AG04450 (cell line): ENCODE measurements around the gene PDLIM4. TPM values are rescaled to one million over a fixed set of nuclear protein-coding genes. Genes with fewer than 3 reads are reported as not detected.
A peak's percentile ranks its signal among the peaks of the same experiment; 100 is the strongest.

Experiments
- CTCF ChIA-PET: fragments of 300-600, 350-600 bp; formaldehyde crosslinking; extraction: SDS; loops from one replicate; lab custom pipeline; 2022; ENCODE audit warnings: antibody characterized with exemption, inconsistent platforms; lab: Charles Lee
- POLR2A ChIA-PET: fragments of 350-600 bp; formaldehyde crosslinking; extraction: SDS; loops from one replicate; lab custom pipeline; 2021; ENCODE audit warnings: antibody characterized with exemption, inconsistent platforms; lab: Yijun Ruan, JAX
- DNase-seq: peaks from one replicate; pipeline ENCODE4 v3.0.0-alpha.2; 2011; ENCODE audit warnings: low read depth, low spot score
- H3K27ac ChIP-seq: one replicate; pipeline ENCODE4 v1.5.1; 2012; ENCODE audit warnings: low read depth, low read length, control low read depth
- H3K27me3 ChIP-seq: one replicate; pipeline ENCODE4 v1.6.0; 2012; ENCODE audit warnings: low read length; ENCODE audit not compliant: control insufficient read depth, insufficient read depth
- H3K4me3 ChIP-seq: 2 replicates; pipeline ENCODE4 v1.5.1; 2011; ENCODE audit warnings: mild to moderate bottlenecking, low read depth, low read length, control low read depth
- H3K9me3 ChIP-seq: 2 replicates; pipeline ENCODE4 v1.5.1; 2012; ENCODE audit warnings: low read length; ENCODE audit not compliant: control insufficient read depth, insufficient read depth
- polyA plus RNA-seq: library from polyadenylated mRNA; depleted of rRNA; stranded (reverse); fragments of >200 nt; gene quantifications from 2 replicates; pipeline ENCODE4 v1.2.3, GENCODE V29; 2011
- TF ChIP-seq, protein P1 (sequence below): IDR thresholded peaks from 2 replicates; pipeline ENCODE4 v1.5.1; 2011; ENCODE audit warnings: low read depth, low read length, control low read depth, inconsistent platforms

The PDLIM4 gene
- polyA plus RNA-seq, 1 experiment, result 43.4 TPM

DNA sequence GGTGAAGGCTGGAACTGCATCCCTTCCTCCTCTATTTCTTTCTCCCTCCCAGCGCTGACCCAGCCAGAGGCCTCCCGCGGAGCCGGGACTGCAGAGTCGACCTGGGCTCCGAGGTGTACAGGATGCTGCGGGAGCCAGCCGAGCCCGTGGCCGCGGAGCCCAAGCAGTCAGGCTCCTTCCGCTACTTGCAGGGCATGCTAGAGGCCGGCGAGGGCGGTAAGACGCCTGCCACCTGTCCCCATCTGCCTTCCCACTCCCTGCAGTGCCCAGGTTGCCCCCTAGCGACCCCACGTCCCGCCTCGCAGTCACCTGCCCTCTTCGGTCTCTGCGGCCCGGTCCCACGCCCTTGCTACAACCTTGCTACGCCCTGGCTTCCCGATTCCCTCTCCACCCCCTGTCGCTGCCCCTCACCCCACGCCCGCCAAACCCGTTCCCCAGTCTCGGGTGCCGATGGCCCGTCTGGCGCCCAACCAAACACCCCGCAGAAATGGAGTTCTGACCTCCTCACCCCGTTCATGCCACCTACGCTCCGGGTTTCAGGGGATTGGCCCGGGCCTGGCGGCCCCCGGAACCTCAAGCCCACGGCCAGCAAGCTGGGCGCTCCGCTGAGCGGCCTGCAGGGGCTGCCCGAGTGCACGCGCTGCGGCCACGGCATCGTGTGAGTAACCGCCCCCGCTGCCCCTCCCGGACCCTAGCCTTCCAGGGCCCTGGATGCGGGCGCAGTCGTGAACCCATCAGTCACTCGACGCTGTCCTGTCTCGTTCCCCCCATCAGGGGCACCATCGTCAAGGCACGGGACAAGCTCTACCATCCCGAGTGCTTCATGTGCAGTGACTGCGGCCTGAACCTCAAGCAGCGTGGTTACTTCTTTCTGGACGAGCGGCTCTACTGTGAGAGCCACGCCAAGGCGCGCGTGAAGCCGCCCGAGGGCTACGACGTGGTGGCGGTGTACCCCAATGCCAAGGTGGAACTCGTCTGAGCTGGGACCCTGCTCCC, 14.1 kb downstream of the PDLIM4 start:
- ChIA-PET POLR2A (interaction anchor here (2.3 kb wide), 1 partner anchor 22 kb away, joined by 6 read pairs; the partner anchor contains the start of gene SLC22A4), CTCF (interaction anchor here (0.6 to 1.9 kb wide), 9 partner anchors 10 to 98 kb away, joined by 3 to 19 read pairs (median 4); partner anchors contain the start of genes SLC22A4 and SLC22A5)
- DNase-seq, result no peak
- Histone ChIP-seq H3K27ac (no peak overlapping the region), H3K4me3 (no peak overlapping the region), H3K27me3 (no peaks in the 10 kb centered on the region), H3K9me3 (no peaks in the 10 kb centered on the region; the same call in 1 of the 2 replicates)
- TF ChIP-seq, protein P1, sequence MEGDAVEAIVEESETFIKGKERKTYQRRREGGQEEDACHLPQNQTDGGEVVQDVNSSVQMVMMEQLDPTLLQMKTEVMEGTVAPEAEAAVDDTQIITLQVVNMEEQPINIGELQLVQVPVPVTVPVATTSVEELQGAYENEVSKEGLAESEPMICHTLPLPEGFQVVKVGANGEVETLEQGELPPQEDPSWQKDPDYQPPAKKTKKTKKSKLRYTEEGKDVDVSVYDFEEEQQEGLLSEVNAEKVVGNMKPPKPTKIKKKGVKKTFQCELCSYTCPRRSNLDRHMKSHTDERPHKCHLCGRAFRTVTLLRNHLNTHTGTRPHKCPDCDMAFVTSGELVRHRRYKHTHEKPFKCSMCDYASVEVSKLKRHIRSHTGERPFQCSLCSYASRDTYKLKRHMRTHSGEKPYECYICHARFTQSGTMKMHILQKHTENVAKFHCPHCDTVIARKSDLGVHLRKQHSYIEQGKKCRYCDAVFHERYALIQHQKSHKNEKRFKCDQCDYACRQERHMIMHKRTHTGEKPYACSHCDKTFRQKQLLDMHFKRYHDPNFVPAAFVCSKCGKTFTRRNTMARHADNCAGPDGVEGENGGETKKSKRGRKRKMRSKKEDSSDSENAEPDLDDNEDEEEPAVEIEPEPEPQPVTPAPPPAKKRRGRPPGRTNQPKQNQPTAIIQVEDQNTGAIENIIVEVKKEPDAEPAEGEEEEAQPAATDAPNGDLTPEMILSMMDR, result no peak

DNA sequence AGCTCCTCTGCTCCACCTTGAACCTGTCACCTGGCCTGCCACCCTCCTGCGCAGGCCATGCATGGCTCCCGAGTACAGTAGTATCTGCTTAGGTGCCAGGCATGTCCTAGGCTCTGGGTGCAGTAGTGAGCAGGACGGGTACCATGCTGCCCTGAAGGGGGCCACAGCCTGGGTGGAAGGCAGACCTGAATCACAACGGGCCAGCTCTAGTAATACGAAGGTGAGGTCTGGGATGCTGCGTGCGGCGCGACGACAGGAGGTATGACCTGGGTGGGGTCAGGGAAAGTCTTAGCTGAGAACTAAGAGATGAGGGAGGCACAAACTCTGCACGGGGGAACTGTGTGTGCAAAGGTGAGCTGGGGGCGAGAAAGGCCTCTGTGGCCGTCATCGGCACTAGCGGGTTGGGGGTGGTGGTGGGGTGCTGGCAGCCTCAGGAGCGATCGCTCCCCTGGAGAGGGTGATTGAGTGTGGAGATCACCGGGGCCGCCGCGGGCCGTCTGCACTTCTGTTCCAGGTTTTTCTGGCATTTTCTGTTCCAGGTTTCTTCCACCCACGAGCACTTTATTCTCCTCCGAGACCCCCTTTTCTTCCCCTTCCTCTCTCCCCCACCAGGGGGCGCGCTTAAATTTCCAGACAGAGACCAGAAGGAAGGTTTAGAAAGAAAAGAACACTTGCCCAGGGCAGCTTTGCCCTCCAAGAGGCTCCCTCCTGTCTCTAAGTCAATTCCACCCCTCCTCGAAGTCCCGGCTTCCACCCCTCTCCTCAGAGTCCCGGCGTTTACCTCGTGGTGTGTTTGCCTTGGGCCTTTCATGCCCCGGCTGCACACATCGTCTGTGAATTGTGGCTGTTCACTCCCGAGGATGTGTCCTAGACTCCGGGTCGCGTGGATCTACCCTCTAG, 15.1 kb downstream of the PDLIM4 start:
- ChIA-PET POLR2A (interaction anchor here (2.3 kb wide), 1 partner anchor 21 kb away, joined by 6 read pairs; the partner anchor contains the start of gene SLC22A4), CTCF (interaction anchor here (0.6 to 1.9 kb wide), 17 partner anchors 9 to 968 kb away, joined by 3 to 19 read pairs (median 4); partner anchors contain the start of genes SLC22A4 and SLC22A5)

DNA sequence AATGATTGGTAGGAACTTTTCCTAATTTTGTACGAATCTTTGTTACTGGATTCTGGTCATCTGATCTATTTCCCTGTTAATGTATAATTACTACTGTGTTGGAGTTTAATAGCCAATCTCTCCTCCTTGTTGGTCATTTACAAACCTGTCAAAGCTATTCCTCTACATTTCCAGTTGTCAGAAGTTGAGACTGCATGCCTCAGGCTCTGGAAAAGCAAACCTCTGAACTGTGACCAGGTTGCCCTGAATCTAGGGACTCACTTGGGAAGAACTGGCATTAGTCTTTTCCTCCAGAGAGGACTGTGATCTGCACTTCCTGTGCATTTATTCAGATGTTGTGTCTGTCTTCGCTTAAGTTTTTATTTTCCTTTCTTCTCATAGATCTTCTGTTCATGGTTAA, 16.1 kb downstream of the PDLIM4 start:
- Histone ChIP-seq H3K27me3 (no peaks in the 10 kb centered on the region), H3K27ac (no peak overlapping the region), H3K9me3 (no peaks in the 10 kb centered on the region; the same call in 1 of the 2 replicates), H3K4me3 (no peak overlapping the region)
- ChIA-PET POLR2A (no interaction called here), CTCF (interaction anchor here (0.9 to 1.8 kb wide), 6 partner anchors 10 to 93 kb away, joined by 3 to 11 read pairs (median 4); no protein-coding TSS in a partner anchor)
- TF ChIP-seq, protein P1, result no peak
- no peak for DNase-seq

More for the DNA sequence above, 15.1 kb downstream of the PDLIM4 start:
- H3K27ac ChIP-seq, result no peak overlapping the region
- H3K9me3 ChIP-seq, result no peaks in the 10 kb centered on the region; the same call in 1 of the 2 replicates
- H3K27me3 ChIP-seq, result no peaks in the 10 kb centered on the region
- no peak overlapping the region for H3K4me3 ChIP-seq
- TF ChIP-seq, protein P1, result peak; percentile 85
- no peak for DNase-seq

DNA sequence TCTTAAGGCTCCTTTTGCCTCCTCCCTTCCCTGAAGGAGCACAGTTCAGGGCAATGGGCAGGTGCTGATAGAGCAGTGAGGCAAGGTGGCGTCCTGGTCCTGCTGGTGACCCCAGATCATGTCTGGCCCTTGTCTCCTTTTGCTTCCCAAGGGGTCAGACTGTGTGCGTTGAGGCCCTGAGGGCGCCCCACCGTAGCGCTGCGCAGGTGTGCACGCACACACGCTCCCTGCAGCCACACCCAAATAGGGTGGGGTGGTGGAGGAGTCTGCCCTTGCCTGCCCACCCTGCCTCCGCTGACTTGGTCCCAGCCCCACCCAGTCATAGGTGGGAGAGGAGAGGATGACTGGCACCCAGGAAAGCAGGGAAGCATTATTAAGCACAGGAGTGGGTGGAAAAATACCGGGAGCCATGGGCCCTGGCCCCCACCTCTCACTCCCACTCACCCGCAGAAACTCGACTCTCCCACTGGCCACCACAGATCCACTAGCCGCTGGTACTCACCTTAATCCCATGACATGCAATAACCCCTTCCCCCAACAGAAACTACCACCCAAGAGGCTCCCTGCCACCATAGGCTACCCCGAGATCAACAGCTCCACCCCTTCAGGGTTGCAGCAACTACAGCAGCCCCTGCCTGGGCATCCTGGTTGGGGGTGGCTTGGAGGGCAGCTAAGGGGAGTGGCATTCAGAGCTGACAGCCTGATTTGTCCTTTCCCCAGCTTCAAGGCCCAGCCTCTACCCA, 16.7 kb downstream of the PDLIM4 start:
- DNase-seq, result no peak
- ChIA-PET CTCF (interaction anchor here (1.1 to 1.5 kb wide), 3 partner anchors 20 to 211 kb away, joined by 3 read pairs; partner anchors contain the start of gene SLC22A4), POLR2A (interaction anchor here (0.5 to 1.5 kb wide), 2 partner anchors 20 to 52 kb away, joined by 3 to 5 read pairs; partner anchors contain the start of gene SLC22A4)
- TF ChIP-seq, protein P1, result no peak
- Histone ChIP-seq H3K27ac (no peak overlapping the region), H3K4me3 (no peak overlapping the region), H3K9me3 (no peaks in the 10 kb centered on the region; the same call in 1 of the 2 replicates), H3K27me3 (no peaks in the 10 kb centered on the region)
